Thoracic aorta (tissue), 2 donors: Measurements from ENCODE around the gene TTC23. TPM values are rescaled to one million over a fixed set of nuclear protein-coding genes. Genes with fewer than 3 reads are reported as not detected.

Experiments
- ATAC-seq: fragments of 150-250 bp; one replicate; pipeline ENCODE4 v1.8.0; 2017; ENCODE audit warnings: low read depth; ENCODE audit not compliant: insufficient number of reproducible peaks, low FRiP score
- DNase-seq: peaks from one replicate; pipeline ENCODE4 v3.0.0-alpha.2; 2020; ENCODE audit warnings: low spot score
- H3K27ac ChIP-seq, 2 donors: fragments of 200-600 bp; sonication (generic); 1 replicate in 1 of 2; 2 replicates in 1 of 2; pipeline ENCODE4 v1.5.1; 2016; ENCODE audit warnings: mild to moderate bottlenecking in 2 of 2, moderate library complexity in 2 of 2
- H3K27me3 ChIP-seq: fragments of 200-600 bp; sonication (generic); replicated peaks from 2 replicates; pipeline ENCODE4 v1.6.0; 2016; ENCODE audit warnings: mild to moderate bottlenecking; ENCODE audit not compliant: insufficient read depth
- H3K36me3 ChIP-seq: fragments of 200-600 bp; sonication (generic); one replicate; pipeline ENCODE4 v1.5.1; 2016
- H3K4me1 ChIP-seq, 2 donors: fragments of 200-600 bp; sonication (generic); 1 replicate in 1 of 2; 2 replicates in 1 of 2; pipeline versions ENCODE4 v1.5.1 to v1.6.0; 2016; ENCODE audit warnings: low read depth in 2 of 2, mild to moderate bottlenecking in 1 of 2; ENCODE audit not compliant: control insufficient read depth in 1 of 2
- H3K4me3 ChIP-seq: fragments of 200-600 bp; sonication (generic); 2 replicates; pipeline ENCODE4 v1.5.1; 2016; ENCODE audit warnings: mild to moderate bottlenecking
- H3K9me3 ChIP-seq: fragments of 200-600 bp; sonication (generic); 2 replicates; pipeline ENCODE4 v1.5.1; 2016
- CTCF ChIP-seq: fragments of 200-600 bp; sonication (generic); IDR thresholded peaks from one replicate; pipeline ENCODE4 v1.5.1; 2019; ENCODE audit warnings: antibody characterized with exemption
- total RNA-seq, 2 donors: library from RNA; depleted of rRNA; stranded (reverse); fragments of >200 nt; gene quantifications; one replicate each; pipeline versions ENCODE4 v1.1.0 to v1.2.3, GENCODE V29; 2016

The TTC23 gene
- total RNA-seq, 2 donors from 2014 or later: 14.2 to 32.8 TPM

GRCh38 chr15:99097441-99098410 lies 151.7 kb downstream of the TTC23 start:
- ATAC-seq: no peak
- H3K27me3 ChIP-seq: no peaks in the 10 kb centered on the region
- no peak for DNase-seq
- H3K4me3 ChIP-seq: no peak overlapping the region
- H3K9me3 ChIP-seq: no peaks in the 10 kb centered on the region
- no peaks in the 10 kb centered on the region for H3K36me3 ChIP-seq
- H3K4me1 ChIP-seq: peaks cover 4 to 21% of the 10 kb centered on the region in 2 donors
- TF ChIP-seq CTCF: no peak
- H3K27ac ChIP-seq: no peak overlapping the region

GRCh38 chr15:99096894-99097426 lies 152.4 kb downstream of the TTC23 start:
- H3K4me3 ChIP-seq: no peak overlapping the region
- DNase-seq: no peak
- H3K4me1 ChIP-seq: peaks cover 4 to 14% of the 10 kb centered on the region in 2 donors
- no peaks in the 10 kb centered on the region for H3K27me3 ChIP-seq
- TF ChIP-seq CTCF: no peak
- H3K36me3 ChIP-seq: no peaks in the 10 kb centered on the region
- no peak overlapping the region for H3K27ac ChIP-seq
- no peaks in the 10 kb centered on the region for H3K9me3 ChIP-seq
- ATAC-seq: no peak

- Histone ChIP-seq H3K9me3 (no peaks in the 10 kb centered on the region), H3K27me3 (no peaks in the 10 kb centered on the region), H3K4me3 (no peak overlapping the region), H3K4me1 (peaks cover 4 to 13% of the 10 kb centered on the region in 2 donors), H3K27ac (no peak overlapping the region), H3K36me3 (no peaks in the 10 kb centered on the region)
- no peak for ATAC-seq
- TF ChIP-seq CTCF: no peak
- DNase-seq: no peak
These were observed 153.0 kb downstream of the TTC23 start for GRCh38 chr15:99096173-99096893.

- no peaks in the 10 kb centered on the region for H3K36me3 ChIP-seq
- H3K4me3 ChIP-seq: no peak overlapping the region
- peaks cover under 1 to 8% of the 10 kb centered on the region in 2 donors for H3K4me1 ChIP-seq
- no peak overlapping the region for H3K27ac ChIP-seq
- TF ChIP-seq CTCF: no peak
- ATAC-seq (no peak), DNase-seq (no peak)
- no peaks in the 10 kb centered on the region for H3K9me3 ChIP-seq
- H3K27me3 ChIP-seq: no peaks in the 10 kb centered on the region
These were observed 153.8 kb downstream of the TTC23 start for GRCh38 chr15:99095626-99096025.

GRCh38 chr15:99092554-99093172 lies 156.7 kb downstream of the TTC23 start:
- Histone ChIP-seq H3K36me3 (no peaks in the 10 kb centered on the region), H3K4me1 (no peaks in the 10 kb centered on the region), H3K27ac (no peak overlapping the region), H3K4me3 (no peak overlapping the region), H3K27me3 (no peaks in the 10 kb centered on the region), H3K9me3 (no peaks in the 10 kb centered on the region)
- no peak for TF ChIP-seq CTCF
- DNase-seq: no peak
- ATAC-seq: no peak
